ENCODE results near the gene USP6NL. TPM values are rescaled to one million over a fixed set of nuclear protein-coding genes. Genes with fewer than 3 reads are reported as not detected.

Gene USP6NL
- total and polyA plus RNA-seq, 7 donors: 1.8 to 5.4 (median 2.9) TPM

DNA sequence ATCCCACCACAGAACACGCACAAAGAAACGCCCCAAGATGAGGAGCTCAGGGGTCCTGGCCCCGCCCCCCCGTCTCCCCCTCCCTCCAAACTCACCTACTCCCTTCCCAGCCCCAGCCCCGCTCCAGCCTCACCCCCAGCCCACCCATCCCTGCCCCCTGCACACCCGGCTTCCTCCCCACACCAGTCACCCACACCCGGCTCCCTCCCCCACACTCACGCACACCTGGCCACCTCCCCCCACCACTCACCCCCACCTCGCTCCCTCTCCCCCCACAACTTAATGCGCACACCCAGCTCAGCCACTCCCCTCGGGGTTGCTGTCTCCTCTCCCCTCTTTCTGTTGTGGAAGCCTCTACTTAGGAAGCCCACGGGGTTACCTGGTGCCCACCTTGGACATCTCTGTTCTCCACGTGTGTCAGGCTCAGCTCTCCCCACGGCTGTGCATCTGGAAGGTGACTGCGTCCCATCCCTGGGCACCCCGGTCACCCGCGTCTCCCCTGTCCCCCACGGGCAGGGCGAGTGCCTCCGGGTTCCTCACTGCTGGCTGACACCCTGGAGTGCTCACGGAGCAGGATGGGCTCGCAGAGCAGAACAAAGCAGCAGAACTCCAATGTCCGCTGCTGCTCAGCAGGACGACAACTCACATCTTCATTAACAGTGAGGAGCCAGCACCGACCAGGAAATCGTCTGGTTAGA, 166.8 kb downstream of the USP6NL start:
- Histone ChIP-seq H3K27ac (no peak overlapping the region), H3K4me1 (no peaks in the 10 kb centered on the region), H3K36me3 (ENCODE audit: insufficient read depth in 1 of 2, low read depth in 1 of 2) (no peaks in the 10 kb centered on the region), H3K4me3 (no peak overlapping the region), H3K9me3 (no peaks in the 10 kb centered on the region), H3K27me3 (ENCODE audit: insufficient read depth in 3 of 3, low read length in 2 of 3) (peaks cover 0 to 8% (median 0%) of the 10 kb centered on the region in 3 donors)
- TF ChIP-seq, protein P1, sequence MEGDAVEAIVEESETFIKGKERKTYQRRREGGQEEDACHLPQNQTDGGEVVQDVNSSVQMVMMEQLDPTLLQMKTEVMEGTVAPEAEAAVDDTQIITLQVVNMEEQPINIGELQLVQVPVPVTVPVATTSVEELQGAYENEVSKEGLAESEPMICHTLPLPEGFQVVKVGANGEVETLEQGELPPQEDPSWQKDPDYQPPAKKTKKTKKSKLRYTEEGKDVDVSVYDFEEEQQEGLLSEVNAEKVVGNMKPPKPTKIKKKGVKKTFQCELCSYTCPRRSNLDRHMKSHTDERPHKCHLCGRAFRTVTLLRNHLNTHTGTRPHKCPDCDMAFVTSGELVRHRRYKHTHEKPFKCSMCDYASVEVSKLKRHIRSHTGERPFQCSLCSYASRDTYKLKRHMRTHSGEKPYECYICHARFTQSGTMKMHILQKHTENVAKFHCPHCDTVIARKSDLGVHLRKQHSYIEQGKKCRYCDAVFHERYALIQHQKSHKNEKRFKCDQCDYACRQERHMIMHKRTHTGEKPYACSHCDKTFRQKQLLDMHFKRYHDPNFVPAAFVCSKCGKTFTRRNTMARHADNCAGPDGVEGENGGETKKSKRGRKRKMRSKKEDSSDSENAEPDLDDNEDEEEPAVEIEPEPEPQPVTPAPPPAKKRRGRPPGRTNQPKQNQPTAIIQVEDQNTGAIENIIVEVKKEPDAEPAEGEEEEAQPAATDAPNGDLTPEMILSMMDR (IDR thresholded peaks at IDR 0.05): no peak
- WGBS, 3 donors: 82 to 85% (median 85%) methylated on average over 22 to 27 of the region's 27 CpGs
- intact Hi-C loops (cut with DNase I): no loop called here
- no peak for DNase-seq
- ATAC-seq: no peak

DNA sequence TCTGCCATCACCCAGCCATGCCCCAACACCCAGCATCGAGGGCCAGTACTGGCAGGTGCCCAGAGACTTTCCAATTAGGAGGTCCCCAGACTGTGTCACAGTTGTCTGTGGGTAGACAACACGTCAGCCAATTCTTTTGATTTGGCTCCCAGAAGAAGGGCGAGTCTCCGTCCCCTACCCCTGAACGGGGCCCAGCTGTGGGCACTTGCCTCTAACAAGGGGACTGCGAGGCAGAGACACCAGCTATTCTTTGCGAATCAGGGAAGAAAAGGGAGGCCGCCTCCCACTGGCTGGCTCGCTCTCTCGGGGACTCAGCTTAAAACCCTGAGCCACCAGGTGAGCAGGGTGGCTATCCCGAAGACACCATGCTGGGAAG, 167.3 kb downstream of the USP6NL start:
- intact Hi-C loops (cut with DNase I): no loop called here

DNA sequence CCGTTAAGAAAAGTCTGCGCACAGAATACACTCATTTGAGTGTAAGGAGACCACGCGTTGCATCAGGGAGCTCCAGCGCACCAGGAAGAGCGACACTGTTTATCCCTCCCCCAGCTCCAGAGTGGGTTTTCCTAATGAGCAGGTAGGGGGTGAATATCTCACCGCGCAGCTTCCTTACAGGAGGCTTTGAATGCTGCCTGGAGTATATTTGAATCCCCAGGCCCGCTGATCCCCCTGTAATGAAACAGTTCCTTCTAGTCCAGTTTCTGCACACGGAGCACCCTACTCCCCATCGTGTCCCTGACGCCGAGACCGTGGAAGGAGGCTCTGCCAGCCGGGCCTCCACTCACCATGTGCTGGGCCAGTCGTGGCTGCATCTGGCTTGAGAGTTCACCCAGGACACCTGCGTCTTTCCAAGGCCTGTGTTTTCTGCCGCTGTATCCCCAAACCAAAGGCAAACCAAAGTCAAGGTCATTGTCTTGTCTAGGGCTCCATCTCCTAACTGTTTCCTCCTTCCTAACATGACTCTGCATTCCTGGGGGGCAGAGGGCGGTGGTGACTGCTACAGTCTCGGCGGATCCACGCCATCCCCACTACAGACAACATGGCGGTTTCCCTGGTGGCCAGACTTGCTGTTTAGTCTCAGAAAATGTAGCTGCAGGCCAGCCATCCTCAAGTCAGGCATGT, 167.8 kb downstream of the USP6NL start:
- no peaks in the 10 kb centered on the region for H3K9me3 ChIP-seq
- peaks cover 0 to 14% (median 0%) of the 10 kb centered on the region in 3 donors for H3K27me3 ChIP-seq (ENCODE audit: insufficient read depth in 3 of 3, low read length in 2 of 3)
- no peaks in the 10 kb centered on the region for H3K36me3 ChIP-seq (ENCODE audit: insufficient read depth in 1 of 2, low read depth in 1 of 2)
- no peaks in the 10 kb centered on the region for H3K4me1 ChIP-seq
- WGBS, 3 donors: 92 to 94% (median 93%) methylated on average over 23 of the region's 23 CpGs
- DNase-seq: no peak
- intact Hi-C loops (cut with DNase I): no loop called here
- TF ChIP-seq, protein P1 (IDR thresholded peaks at IDR 0.05): no peak
- no peak for ATAC-seq
- no peak overlapping the region for H3K27ac ChIP-seq
- H3K4me3 ChIP-seq: no peak overlapping the region

More for the DNA sequence above, 167.3 kb downstream of the USP6NL start:
- WGBS, 3 donors: 80 to 83% (median 83%) methylated on average over 11 of the region's 11 CpGs
- Histone ChIP-seq H3K27me3 (ENCODE audit: insufficient read depth in 3 of 3, low read length in 2 of 3) (peaks cover 0 to 9% (median 0%) of the 10 kb centered on the region in 3 donors), H3K4me1 (no peaks in the 10 kb centered on the region), H3K36me3 (ENCODE audit: insufficient read depth in 1 of 2, low read depth in 1 of 2) (no peaks in the 10 kb centered on the region), H3K27ac (no peak overlapping the region), H3K4me3 (no peak overlapping the region), H3K9me3 (no peaks in the 10 kb centered on the region)
- no peak for ATAC-seq
- TF ChIP-seq, protein P1 (IDR thresholded peaks at IDR 0.05): no peak
- no peak for DNase-seq

DNA sequence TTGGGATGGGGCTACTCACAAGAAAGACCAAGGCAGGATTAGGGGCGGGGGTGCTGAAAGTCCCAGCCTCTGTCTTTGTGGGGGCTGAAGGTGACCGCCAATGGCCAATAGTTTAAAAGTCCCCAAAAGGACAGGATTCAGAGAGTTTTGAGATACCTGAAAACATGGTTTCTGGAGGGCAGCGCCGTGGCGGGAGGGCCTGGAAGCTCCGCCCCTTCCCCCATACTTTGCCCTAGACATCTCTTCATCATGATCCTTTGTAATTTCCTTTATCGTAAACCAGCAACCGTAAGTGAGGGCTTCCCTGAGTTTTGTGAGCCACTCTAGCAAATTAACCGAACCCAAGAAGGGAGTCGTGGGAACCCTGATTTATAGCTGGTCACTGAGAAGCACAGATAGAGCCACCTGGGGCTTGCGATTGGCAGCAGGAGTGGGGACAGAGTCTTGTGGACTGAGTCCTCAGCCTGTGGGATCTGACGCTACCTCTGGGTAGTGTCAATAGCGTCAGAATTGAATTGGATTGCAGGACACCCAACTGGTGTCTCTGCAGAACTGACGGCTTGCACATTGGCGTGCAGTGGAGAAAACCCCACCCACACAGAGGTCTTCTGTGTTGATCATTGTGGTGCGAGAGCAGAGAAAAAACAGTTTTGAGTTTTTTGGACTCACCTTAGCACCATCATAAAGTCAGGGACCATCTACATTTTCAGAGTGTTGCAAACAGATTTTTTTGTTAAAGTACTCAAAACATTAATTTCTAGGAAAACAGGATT, 169.3 kb downstream of the USP6NL start:
- Histone ChIP-seq H3K4me1 (no peaks in the 10 kb centered on the region), H3K4me3 (no peak overlapping the region), H3K36me3 (ENCODE audit: insufficient read depth in 1 of 2, low read depth in 1 of 2) (no peaks in the 10 kb centered on the region), H3K27ac (no peak overlapping the region), H3K9me3 (no peaks in the 10 kb centered on the region), H3K27me3 (ENCODE audit: insufficient read depth in 3 of 3, low read length in 2 of 3) (peaks cover 0 to 7% (median 0%) of the 10 kb centered on the region in 3 donors)
- DNase-seq (no peak), ATAC-seq (no peak)
- TF ChIP-seq, protein P1 (IDR thresholded peaks at IDR 0.05): no peak
- whole genome bisulfite sequencing, 3 donors: 88 to 93% (median 89%) methylated on average over 16 of the region's 16 CpGs
- intact Hi-C loops (cut with DNase I): no loop called here

Measured in psoas muscle (tissue), 8 donors.